GM21528 (cell line): ENCODE data around the gene SH3BP4.

ENCODE experiments used
- ATAC-seq: cut with Tn5 transposase; IDR thresholded peaks from one replicate; pipeline ENCODE4 v1.9.1; 2021; ENCODE audit warnings: mild to moderate bottlenecking, moderate library complexity; ENCODE audit not compliant: unreplicated experiment, low FRiP score

SH3BP4 gene

GRCh38 chr2:234939996-234940395 is 11.8 kb upstream of the SH3BP4 start:
- ATAC-seq: no peak

- no peak for ATAC-seq
Observed at GRCh38 chr2:234940527-234940926, 11.3 kb upstream of the SH3BP4 start.

- ATAC-seq: no peak
Observed at GRCh38 chr2:234945339-234945873, 6.4 kb upstream of the SH3BP4 start.

GRCh38 chr2:234947556-234947955 is 4.3 kb upstream of the SH3BP4 start:
- ATAC-seq: no peak

- ATAC-seq: no peak
Observed at GRCh38 chr2:234949762-234950434, 1.9 kb upstream of the SH3BP4 start.

- no peak for ATAC-seq
Observed at GRCh38 chr2:234950435-234950729, 1.4 kb upstream of the SH3BP4 start.

- no peak for ATAC-seq
Observed at GRCh38 chr2:234950730-234951663, 820 bp upstream of the SH3BP4 start.

GRCh38 chr2:234952270-234953115 is 676 bp downstream of the SH3BP4 start:
- ATAC-seq: no peak

GRCh38 chr2:234953116-234954031 is 1.6 kb downstream of the SH3BP4 start:
- no peak for ATAC-seq

GRCh38 chr2:234954551-234954992 is 2.8 kb downstream of the SH3BP4 start:
- no peak for ATAC-seq

- ATAC-seq: no peak
Observed at GRCh38 chr2:234955091-234955591, 3.3 kb downstream of the SH3BP4 start.

- ATAC-seq: no peak
Observed at GRCh38 chr2:234955971-234956509, 4.2 kb downstream of the SH3BP4 start.

- no peak for ATAC-seq
Observed at GRCh38 chr2:234957834-234958135, 6.0 kb downstream of the SH3BP4 start.

GRCh38 chr2:234958311-234958710 is 6.5 kb downstream of the SH3BP4 start:
- no peak for ATAC-seq

- no peak for ATAC-seq
Observed at GRCh38 chr2:234958746-234959395, 7.1 kb downstream of the SH3BP4 start.

- no peak for ATAC-seq
Observed at GRCh38 chr2:234960175-234961088, 8.6 kb downstream of the SH3BP4 start.

GRCh38 chr2:234961784-234962183 is 10.0 kb downstream of the SH3BP4 start:
- ATAC-seq: no peak
